Neural crest cell (in vitro differentiated cells): ENCODE measurements around the gene GPSM1. TPM values are rescaled to one million over a fixed set of nuclear protein-coding genes. Genes with fewer than 3 reads are reported as not detected.

Experiments used
- DNase-seq: peaks from one replicate; pipeline ENCODE4 v3.0.0; 2021; ENCODE audit warnings: low read depth, mixed read lengths, low spot score
- H3K27ac Mint-ChIP-seq: one replicate; pipeline ENCODE4 v1.8.0; 2021; ENCODE audit warnings: mild to moderate bottlenecking, mixed read lengths; ENCODE audit not compliant: unreplicated experiment
- H3K27me3 Mint-ChIP-seq: 2 replicates; pipeline ENCODE4 v1.8.0; 2021; ENCODE audit warnings: low read depth, mild to moderate bottlenecking, mixed read lengths
- H3K36me3 Mint-ChIP-seq: 2 replicates; pipeline ENCODE4 v1.8.0; 2021; ENCODE audit warnings: low read depth, mild to moderate bottlenecking, mixed read lengths
- H3K4me1 Mint-ChIP-seq: 2 replicates; pipeline ENCODE4 v1.8.0; 2021; ENCODE audit warnings: mixed read lengths
- H3K4me3 Mint-ChIP-seq: one replicate; pipeline ENCODE4 v1.8.0; 2021; ENCODE audit warnings: mild to moderate bottlenecking, mixed read lengths
- H3K9me3 Mint-ChIP-seq: 2 replicates; pipeline ENCODE4 v1.8.0; 2021; ENCODE audit warnings: mixed read lengths
- CTCF ChIP-seq: fragments of 200-600 bp; sonication (generic); conservative IDR thresholded peaks from 2 replicates; pipeline ENCODE4 v1.5.0; 2021; ENCODE audit warnings: antibody characterized with exemption, mild to moderate bottlenecking
- total RNA-seq: library from RNA; stranded (reverse); gene quantifications from 2 replicates; pipeline ENCODE4 v1.2.1, GENCODE V29; 2021

The GPSM1 gene
- total RNA-seq, 1 donor from 2014 or later = 56.7 TPM

GRCh38 chr9:136329636-136330405 is 2.5 kb downstream of the GPSM1 start:
- Mint-ChIP-seq H3K9me3 (no peaks in the 10 kb centered on the region), H3K36me3 (no peaks in the 10 kb centered on the region), H3K4me1 (peaks cover 15% of the 10 kb centered on the region), H3K27ac (no peak overlapping the region), H3K27me3 (peaks cover 3% of the 10 kb centered on the region), H3K4me3 (peak overlapping the region; percentile 94)
- DNase-seq = no peak
- no peak for TF ChIP-seq CTCF

- H3K4me3 Mint-ChIP-seq = peak overlapping the region; percentile 72
- DNase-seq = no peak
- H3K9me3 Mint-ChIP-seq = no peaks in the 10 kb centered on the region
- no peaks in the 10 kb centered on the region for H3K36me3 Mint-ChIP-seq
- H3K27ac Mint-ChIP-seq = no peak overlapping the region
- TF ChIP-seq CTCF = no peak
- H3K27me3 Mint-ChIP-seq = peaks cover 3% of the 10 kb centered on the region
- H3K4me1 Mint-ChIP-seq = peaks cover 15% of the 10 kb centered on the region
Observed at GRCh38 chr9:136330406-136330990, 3.2 kb downstream of the GPSM1 start.

GRCh38 chr9:136331030-136331429 is 3.7 kb downstream of the GPSM1 start:
- Mint-ChIP-seq H3K36me3 (no peaks in the 10 kb centered on the region), H3K27ac (no peak overlapping the region), H3K4me3 (no peak overlapping the region), H3K27me3 (peaks cover 3% of the 10 kb centered on the region), H3K4me1 (peaks cover 15% of the 10 kb centered on the region), H3K9me3 (no peaks in the 10 kb centered on the region)
- TF ChIP-seq CTCF = no peak
- no peak for DNase-seq

DNA sequence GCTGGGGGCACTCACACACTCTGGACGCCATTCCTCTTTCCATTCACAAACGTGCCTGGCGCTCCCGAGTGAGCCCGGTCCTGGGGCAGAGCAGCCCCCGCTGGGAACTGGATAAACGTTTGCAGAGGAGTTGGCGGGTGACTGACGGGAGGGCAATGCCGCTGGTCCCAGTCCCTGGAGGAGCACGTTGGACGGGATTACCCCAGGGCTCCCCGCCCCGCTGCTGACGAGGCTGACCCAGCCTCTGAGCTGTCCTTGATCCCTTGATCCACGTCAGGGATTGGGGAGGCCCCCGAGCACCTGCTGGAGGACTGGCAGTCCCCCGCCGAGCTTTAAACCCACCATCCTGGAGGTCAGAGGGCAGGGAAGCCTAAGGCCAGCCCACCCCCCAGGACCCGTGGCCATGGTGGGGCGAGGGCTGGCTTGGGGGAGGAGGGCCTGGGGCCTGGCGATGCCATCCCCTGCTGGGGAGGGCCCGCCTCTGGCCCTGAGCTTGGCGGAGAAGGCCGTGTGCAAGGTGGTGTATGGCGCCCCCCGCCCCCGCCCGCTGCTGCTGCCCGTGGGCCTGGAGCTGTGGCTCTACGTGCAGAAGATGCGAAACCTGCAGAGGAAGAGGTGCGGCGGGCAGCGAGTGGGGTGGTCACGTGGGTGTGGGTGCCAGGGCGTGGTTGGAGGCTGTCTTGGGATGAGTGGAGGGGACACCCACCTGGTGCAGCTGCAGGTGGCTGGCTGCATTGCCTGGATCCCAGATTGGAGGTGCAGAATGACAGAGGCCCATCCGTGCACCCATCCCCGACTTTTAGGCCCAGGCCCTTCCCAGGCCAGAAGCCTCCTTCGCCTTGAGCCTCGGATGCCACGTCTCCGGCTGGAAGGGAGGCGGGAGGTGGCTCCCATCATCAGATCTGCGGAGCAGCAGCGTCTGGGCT is 4.5 kb downstream of the GPSM1 start:
- H3K9me3 Mint-ChIP-seq = no peaks in the 10 kb centered on the region
- peaks cover 3% of the 10 kb centered on the region for H3K27me3 Mint-ChIP-seq
- no peak for TF ChIP-seq CTCF

GRCh38 chr9:136332482-136332983 is 5.2 kb downstream of the GPSM1 start:
- H3K4me3 Mint-ChIP-seq = no peak overlapping the region
- no peak for DNase-seq
- H3K36me3 Mint-ChIP-seq = no peaks in the 10 kb centered on the region
- no peaks in the 10 kb centered on the region for H3K9me3 Mint-ChIP-seq
- H3K4me1 Mint-ChIP-seq = peaks cover 10% of the 10 kb centered on the region
- peaks cover 3% of the 10 kb centered on the region for H3K27me3 Mint-ChIP-seq
- no peak for TF ChIP-seq CTCF
- no peak overlapping the region for H3K27ac Mint-ChIP-seq

More for the DNA sequence above, 4.5 kb downstream of the GPSM1 start:
- no peak overlapping the region for H3K27ac Mint-ChIP-seq
- H3K36me3 Mint-ChIP-seq = no peaks in the 10 kb centered on the region
- H3K4me3 Mint-ChIP-seq = peak overlapping the region; percentile 27
- no peak for DNase-seq
- peaks cover 10% of the 10 kb centered on the region for H3K4me1 Mint-ChIP-seq
